ENCODE data around the gene DKKL1. TPM values are rescaled to one million over a fixed set of nuclear protein-coding genes. Genes with fewer than 3 reads are reported as not detected.

Gene DKKL1
- polyA plus RNA-seq, 1 donor (not counting 4 experiments of a cell fraction or from before 2014, with no cell fraction given): not detected

DNA sequence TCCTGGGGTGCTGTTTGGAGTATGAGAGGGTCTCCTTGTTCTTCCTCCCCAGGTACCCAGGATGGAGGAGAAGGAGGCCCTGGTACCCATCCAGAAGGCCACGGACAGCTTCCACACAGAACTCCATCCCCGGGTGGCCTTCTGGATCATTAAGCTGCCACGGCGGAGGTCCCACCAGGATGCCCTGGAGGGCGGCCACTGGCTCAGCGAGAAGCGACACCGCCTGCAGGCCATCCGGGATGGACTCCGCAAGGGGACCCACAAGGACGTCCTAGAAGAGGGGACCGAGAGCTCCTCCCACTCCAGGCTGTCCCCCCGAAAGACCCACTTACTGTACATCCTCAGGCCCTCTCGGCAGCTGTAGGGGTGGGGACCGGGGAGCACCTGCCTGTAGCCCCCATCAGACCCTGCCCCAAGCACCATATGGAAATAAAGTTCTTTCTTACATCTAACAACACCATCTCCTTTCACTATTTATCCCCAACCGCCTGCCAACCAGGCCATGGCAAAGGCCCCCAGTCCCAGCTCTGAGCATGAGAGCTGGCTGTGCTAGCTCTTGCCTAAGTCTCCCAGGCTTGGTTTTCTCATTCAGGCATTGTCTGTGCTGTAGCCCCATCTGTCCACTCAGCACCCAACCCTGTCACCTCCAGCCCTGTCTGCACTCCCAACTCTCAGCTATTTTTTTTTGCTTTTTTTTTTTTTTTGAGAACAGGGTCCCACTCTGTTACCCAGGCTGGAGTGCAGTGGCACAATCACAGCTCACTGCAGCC, 11.2 kb downstream of the DKKL1 start:
- Histone ChIP-seq H3K4me2 (ENCODE audit: control insufficient read depth, extremely low read depth, insufficient read depth, low read depth, low read length) (no peak overlapping the region), H3K4me3 (ENCODE audit: control insufficient read depth in 2 of 3, extremely low read depth in 1 of 3, insufficient read depth in 2 of 3, low read depth in 1 of 3, low read length in 3 of 3) (no peak overlapping the region), H3K9me3 (ENCODE audit: control insufficient read depth, low read depth, low read length) (no peaks in the 10 kb centered on the region), H3K4me1 (ENCODE audit: control insufficient read depth, extremely low read depth, insufficient read depth, low read length) (no peaks in the 10 kb centered on the region), H3K36me3 (ENCODE audit: control insufficient read depth in 2 of 2, extremely low read depth in 1 of 2, insufficient read depth in 2 of 2, low read length in 2 of 2) (no peaks in the 10 kb centered on the region), H2AFZ (ENCODE audit: control insufficient read depth, low read length) (no peak overlapping the region), H3K9me1 (ENCODE audit: control insufficient read depth, extremely low read depth, insufficient read depth, low read length) (no peaks in the 10 kb centered on the region), H3K9ac (ENCODE audit: control insufficient read depth, extremely low read depth, insufficient read depth, low read length) (no peak overlapping the region), H4K20me1 (ENCODE audit: control insufficient read depth, extremely low read depth, insufficient read depth, low read length) (no peaks in the 10 kb centered on the region), H3K27me3 (ENCODE audit: control insufficient read depth, extremely low read depth, insufficient read depth, low read length) (no peaks in the 10 kb centered on the region), H3K27ac (ENCODE audit: control insufficient read depth, insufficient read depth, low read length) (no peak overlapping the region), H3K79me2 (ENCODE audit: control insufficient read depth, insufficient read depth, low read length) (no peaks in the 10 kb centered on the region)
- dilution Hi-C loops (cut with MboI; ENCODE audit: extremely low pct_ligation_motif_present, low sequenced_read_pairs): no loop called here
- no peak for DNase-seq (ENCODE audit: low read depth, low spot score)
- FAIRE-seq: no peak
- TF ChIP-seq, protein P1, sequence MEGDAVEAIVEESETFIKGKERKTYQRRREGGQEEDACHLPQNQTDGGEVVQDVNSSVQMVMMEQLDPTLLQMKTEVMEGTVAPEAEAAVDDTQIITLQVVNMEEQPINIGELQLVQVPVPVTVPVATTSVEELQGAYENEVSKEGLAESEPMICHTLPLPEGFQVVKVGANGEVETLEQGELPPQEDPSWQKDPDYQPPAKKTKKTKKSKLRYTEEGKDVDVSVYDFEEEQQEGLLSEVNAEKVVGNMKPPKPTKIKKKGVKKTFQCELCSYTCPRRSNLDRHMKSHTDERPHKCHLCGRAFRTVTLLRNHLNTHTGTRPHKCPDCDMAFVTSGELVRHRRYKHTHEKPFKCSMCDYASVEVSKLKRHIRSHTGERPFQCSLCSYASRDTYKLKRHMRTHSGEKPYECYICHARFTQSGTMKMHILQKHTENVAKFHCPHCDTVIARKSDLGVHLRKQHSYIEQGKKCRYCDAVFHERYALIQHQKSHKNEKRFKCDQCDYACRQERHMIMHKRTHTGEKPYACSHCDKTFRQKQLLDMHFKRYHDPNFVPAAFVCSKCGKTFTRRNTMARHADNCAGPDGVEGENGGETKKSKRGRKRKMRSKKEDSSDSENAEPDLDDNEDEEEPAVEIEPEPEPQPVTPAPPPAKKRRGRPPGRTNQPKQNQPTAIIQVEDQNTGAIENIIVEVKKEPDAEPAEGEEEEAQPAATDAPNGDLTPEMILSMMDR (optimal IDR thresholded peaks at IDR 0.05 in 1 of 3, IDR thresholded peaks at IDR 0.05 in 1 of 3, conservative IDR thresholded peaks at IDR 0.05 in 1 of 3; ENCODE audit: extremely low read depth in 1 of 3, insufficient read depth in 2 of 3, low read length in 3 of 3): no peak
- TF ChIP-seq EZH2 (IDR thresholded peaks at IDR 0.05; ENCODE audit: low read length): no peak

DNA sequence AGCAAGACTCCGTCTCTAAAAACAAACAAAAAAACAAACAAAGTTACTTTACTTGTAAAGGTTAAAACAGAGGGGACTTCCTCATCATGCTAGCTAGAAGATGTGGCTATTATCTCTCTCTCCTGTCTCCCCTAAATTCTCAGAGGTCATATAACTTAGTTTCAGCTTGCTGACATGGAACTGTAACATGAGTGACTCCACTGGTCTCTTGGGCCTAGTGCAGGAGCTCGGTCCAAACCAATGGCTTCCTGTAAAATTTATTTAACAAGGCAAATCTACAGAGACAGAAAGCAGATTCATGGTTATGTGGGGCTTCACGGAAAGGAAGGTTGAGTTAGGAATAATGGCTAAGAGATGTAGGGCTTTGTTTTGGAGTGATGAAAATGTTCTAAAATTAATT, 14.8 kb downstream of the DKKL1 start:
- Histone ChIP-seq H3K27me3 (ENCODE audit: control insufficient read depth, extremely low read depth, insufficient read depth, low read length) (no peaks in the 10 kb centered on the region), H3K36me3 (ENCODE audit: control insufficient read depth in 2 of 2, extremely low read depth in 1 of 2, insufficient read depth in 2 of 2, low read length in 2 of 2) (no peaks in the 10 kb centered on the region), H3K9me3 (ENCODE audit: control insufficient read depth, low read depth, low read length) (no peaks in the 10 kb centered on the region), H3K9ac (ENCODE audit: control insufficient read depth, extremely low read depth, insufficient read depth, low read length) (no peak overlapping the region), H2AFZ (ENCODE audit: control insufficient read depth, low read length) (no peak overlapping the region), H3K79me2 (ENCODE audit: control insufficient read depth, insufficient read depth, low read length) (no peaks in the 10 kb centered on the region), H3K4me1 (ENCODE audit: control insufficient read depth, extremely low read depth, insufficient read depth, low read length) (no peaks in the 10 kb centered on the region), H3K4me2 (ENCODE audit: control insufficient read depth, extremely low read depth, insufficient read depth, low read depth, low read length) (no peak overlapping the region), H3K27ac (ENCODE audit: control insufficient read depth, insufficient read depth, low read length) (no peak overlapping the region), H3K4me3 (ENCODE audit: control insufficient read depth in 2 of 3, extremely low read depth in 1 of 3, insufficient read depth in 2 of 3, low read depth in 1 of 3, low read length in 3 of 3) (no peak overlapping the region), H3K9me1 (ENCODE audit: control insufficient read depth, extremely low read depth, insufficient read depth, low read length) (no peaks in the 10 kb centered on the region), H4K20me1 (ENCODE audit: control insufficient read depth, extremely low read depth, insufficient read depth, low read length) (no peaks in the 10 kb centered on the region)
- TF ChIP-seq EZH2 (IDR thresholded peaks at IDR 0.05; ENCODE audit: low read length): no peak
- TF ChIP-seq, protein P1 (optimal IDR thresholded peaks at IDR 0.05 in 1 of 3, IDR thresholded peaks at IDR 0.05 in 1 of 3, conservative IDR thresholded peaks at IDR 0.05 in 1 of 3; ENCODE audit: extremely low read depth in 1 of 3, insufficient read depth in 2 of 3, low read length in 3 of 3): no peak
- FAIRE-seq: no peak
- DNase-seq (ENCODE audit: low read depth, low spot score): no peak
- dilution Hi-C loops (cut with MboI; ENCODE audit: extremely low pct_ligation_motif_present, low sequenced_read_pairs): no loop called here

All from keratinocyte (primary cell).